CD4-positive, alpha-beta T cell (primary cell): ENCODE results near the gene NCDN. TPM values are rescaled to one million over a fixed set of nuclear protein-coding genes. Genes with fewer than 3 reads are reported as not detected.

Experiments used
- ATAC-seq: fragments of 200-7000 bp; cut with Tn5 transposase; one replicate; pipeline ENCODE4 v1.10.0; 2022; ENCODE audit warnings: mild to moderate bottlenecking; ENCODE audit not compliant: poor library complexity
- CTCF ChIA-PET: fragments of 350-600 bp; sonication (Branson Sonifier 250); formaldehyde crosslinking; loops from one replicate; lab custom pipeline; 2021; ENCODE audit warnings: antibody characterized with exemption, inconsistent platforms; lab: Charles Lee
- POLR2A ChIA-PET: fragments of 350-600 bp; sonication (Branson Sonifier 250); formaldehyde crosslinking; loops from one replicate; lab custom pipeline; 2021; ENCODE audit warnings: antibody characterized with exemption, inconsistent platforms; lab: Charles Lee
- DNase-seq, 14 experiments: peaks; one replicate each; pipeline ENCODE4 v3.0.0-alpha.2; 2013 to 2020; ENCODE audit warnings: mixed read lengths in 2 of 14
- H3K27ac ChIP-seq, 2 donors: one replicate each; pipeline versions ENCODE4 v1.5.1 to v1.7.0; 2013; ENCODE audit warnings: low read length in 2 of 2, low read depth in 1 of 2, mild to moderate bottlenecking in 1 of 2
- H3K27me3 ChIP-seq, 2 experiments: 1 replicate in 1 of 2; 2 replicates in 1 of 2; pipeline versions ENCODE4 v1.6.1 to v1.7.0; 2013; ENCODE audit warnings: low read length in 2 of 2, control low read depth in 1 of 2, mild to moderate bottlenecking in 1 of 2, moderate library complexity in 1 of 2; ENCODE audit not compliant: insufficient read depth in 2 of 2, control insufficient read depth in 1 of 2
- H3K36me3 ChIP-seq: one replicate; pipeline ENCODE4 v1.6.1; 2013; ENCODE audit warnings: low read length, control low read depth; ENCODE audit not compliant: insufficient read depth
- H3K4me1 ChIP-seq: one replicate; pipeline ENCODE4 v1.6.1; 2013; ENCODE audit warnings: low read length, control low read depth; ENCODE audit not compliant: insufficient read depth
- H3K4me3 ChIP-seq: one replicate; pipeline ENCODE4 v1.5.1; 2013; ENCODE audit warnings: mild to moderate bottlenecking, low read length, moderate library complexity
- H3K9me3 ChIP-seq, 2 experiments: 1 replicate in 1 of 2; 2 replicates in 1 of 2; pipeline versions ENCODE4 v1.6.1 to v1.7.0; 2013; ENCODE audit warnings: low read length in 2 of 2, mild to moderate bottlenecking in 2 of 2, control low read depth in 1 of 2, moderate library complexity in 1 of 2; ENCODE audit not compliant: control insufficient read depth in 1 of 2, insufficient read depth in 1 of 2
- H3K27ac Mint-ChIP-seq: one replicate; pipeline ENCODE4 v1.8.0; 2020; ENCODE audit warnings: mixed read lengths
- H3K27me3 Mint-ChIP-seq: one replicate; pipeline ENCODE4 v1.8.0; 2021; ENCODE audit warnings: mixed read lengths
- H3K36me3 Mint-ChIP-seq: one replicate; pipeline ENCODE4 v1.8.0; 2021; ENCODE audit warnings: low read depth, mixed read lengths
- H3K4me1 Mint-ChIP-seq: one replicate; pipeline ENCODE4 v1.8.0; 2021; ENCODE audit warnings: low read depth, mixed read lengths
- H3K4me3 Mint-ChIP-seq: one replicate; pipeline ENCODE4 v1.8.0; 2020; ENCODE audit warnings: mild to moderate bottlenecking, mixed read lengths
- H3K9me3 Mint-ChIP-seq: one replicate; pipeline ENCODE4 v1.8.0; 2020; ENCODE audit warnings: mixed read lengths
- intact Hi-C, 2 experiments: fragments of 100-400 bp; cut with DNase I in 1 of 2; cut with micrococcal nuclease in 1 of 2; formaldehyde crosslinking; loops; one replicate each; pipeline versions ENCODE4 v1.15.1 to v1.9.0; 2023 to 2025; cut with DNase I, micrococcal nuclease
- total RNA-seq, 174 experiments: library from RNA in 2 of 174; stranded (reverse) in 2 of 174; gene quantifications; one replicate each; pipeline ENCODE4 v1.2.3 and lab custom pipeline; 2021 to 2026
- TF ChIP-seq, protein P1 (sequence below): fragments of 200-600 bp; IDR thresholded peaks from one replicate; pipeline ENCODE4 v1.8.0; 2022; ENCODE audit warnings: antibody characterized with exemption, mild to moderate bottlenecking

The NCDN gene
- total RNA-seq, 2 experiments from 2014 or later = 12.8 to 14.2 TPM

DNA sequence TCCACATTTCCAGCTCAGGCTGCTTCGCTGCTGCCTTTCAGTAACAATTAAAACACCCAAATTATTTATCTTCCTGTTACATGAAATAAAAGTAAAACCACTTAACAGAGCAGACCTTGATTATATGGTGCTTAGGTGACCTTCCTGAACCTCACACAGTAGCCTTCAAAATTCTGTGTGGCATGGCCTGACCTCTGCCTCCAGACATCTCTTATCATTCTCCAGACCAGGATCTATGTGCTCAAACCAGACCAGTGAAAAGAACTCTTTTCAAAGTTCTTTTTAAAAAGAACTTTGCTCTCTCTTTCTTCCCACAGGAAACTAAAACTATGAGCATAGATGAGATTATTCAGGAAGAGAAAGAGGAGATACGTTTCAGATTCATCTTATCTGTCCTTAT, 38.2 kb upstream of the NCDN start:
- peak overlapping the region in 1 of 2 donors; percentile 21 for H3K27ac ChIP-seq

DNA sequence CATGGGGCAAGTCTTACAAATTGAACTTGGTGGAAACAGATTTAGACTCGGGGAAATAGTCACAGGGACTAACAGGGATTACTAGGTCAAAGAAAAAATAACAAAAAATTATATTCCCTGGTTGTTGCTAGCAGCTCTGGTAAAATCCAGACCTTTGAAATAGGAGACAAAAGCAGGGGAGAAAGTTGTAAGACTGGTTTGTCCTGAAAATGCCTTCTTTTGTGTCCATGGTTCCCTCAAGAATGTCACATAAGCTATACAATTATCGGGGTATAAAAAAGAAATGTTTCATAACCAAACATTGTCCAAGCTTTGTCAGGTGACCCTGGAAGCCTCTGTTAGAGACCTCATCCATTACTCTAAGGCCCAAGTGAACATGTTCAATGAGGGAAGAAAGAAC, 33.5 kb upstream of the NCDN start:
- DNase-seq = no peak
- ChIA-PET CTCF (no interaction called here), POLR2A (interaction anchor here (0.7 kb wide), 1 partner anchor 32 kb away, joined by 3 read pairs; no protein-coding TSS in a partner anchor)
- H3K4me1 ChIP-seq = no peaks in the 10 kb centered on the region
- Mint-ChIP-seq H3K36me3 (peaks cover 51% of the 10 kb centered on the region), H3K27ac (no peak overlapping the region), H3K27me3 (no peaks in the 10 kb centered on the region), H3K4me1 (peaks cover 15% of the 10 kb centered on the region), H3K9me3 (peaks cover 10% of the 10 kb centered on the region), H3K4me3 (no peak overlapping the region)
- H3K27me3 ChIP-seq = no peaks in the 10 kb centered on the region
- ATAC-seq = no peak
- peaks cover 0 to 5% of the 10 kb centered on the region in 2 experiments for H3K9me3 ChIP-seq
- H3K36me3 ChIP-seq = no peaks in the 10 kb centered on the region
- intact Hi-C loops = no loop called here
- TF ChIP-seq, protein P1, sequence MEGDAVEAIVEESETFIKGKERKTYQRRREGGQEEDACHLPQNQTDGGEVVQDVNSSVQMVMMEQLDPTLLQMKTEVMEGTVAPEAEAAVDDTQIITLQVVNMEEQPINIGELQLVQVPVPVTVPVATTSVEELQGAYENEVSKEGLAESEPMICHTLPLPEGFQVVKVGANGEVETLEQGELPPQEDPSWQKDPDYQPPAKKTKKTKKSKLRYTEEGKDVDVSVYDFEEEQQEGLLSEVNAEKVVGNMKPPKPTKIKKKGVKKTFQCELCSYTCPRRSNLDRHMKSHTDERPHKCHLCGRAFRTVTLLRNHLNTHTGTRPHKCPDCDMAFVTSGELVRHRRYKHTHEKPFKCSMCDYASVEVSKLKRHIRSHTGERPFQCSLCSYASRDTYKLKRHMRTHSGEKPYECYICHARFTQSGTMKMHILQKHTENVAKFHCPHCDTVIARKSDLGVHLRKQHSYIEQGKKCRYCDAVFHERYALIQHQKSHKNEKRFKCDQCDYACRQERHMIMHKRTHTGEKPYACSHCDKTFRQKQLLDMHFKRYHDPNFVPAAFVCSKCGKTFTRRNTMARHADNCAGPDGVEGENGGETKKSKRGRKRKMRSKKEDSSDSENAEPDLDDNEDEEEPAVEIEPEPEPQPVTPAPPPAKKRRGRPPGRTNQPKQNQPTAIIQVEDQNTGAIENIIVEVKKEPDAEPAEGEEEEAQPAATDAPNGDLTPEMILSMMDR = no peak
- H3K4me3 ChIP-seq = no peak overlapping the region
- H3K27ac ChIP-seq = no peak overlapping the region

More for the DNA sequence above, 38.2 kb upstream of the NCDN start:
- ChIA-PET CTCF (no interaction called here), POLR2A (interaction anchor here (2.1 kb wide), 1 partner anchor 14 kb away, joined by 7 read pairs; no protein-coding TSS in a partner anchor)
- Mint-ChIP-seq H3K36me3 (peaks cover 68% of the 10 kb centered on the region), H3K9me3 (peaks cover 13% of the 10 kb centered on the region), H3K27ac (peak overlapping the region; percentile 71), H3K4me3 (no peak overlapping the region), H3K4me1 (peaks cover 47% of the 10 kb centered on the region), H3K27me3 (no peaks in the 10 kb centered on the region)
- no peaks in the 10 kb centered on the region for H3K27me3 ChIP-seq
- no peaks in the 10 kb centered on the region for H3K4me1 ChIP-seq
- DNase-seq (no peak), ATAC-seq (no peak)
- intact Hi-C loops = no loop called here
- peaks cover 0 to 6% of the 10 kb centered on the region in 2 experiments for H3K9me3 ChIP-seq
- no peak overlapping the region for H3K4me3 ChIP-seq
- H3K36me3 ChIP-seq = no peaks in the 10 kb centered on the region
- TF ChIP-seq, protein P1 = no peak

DNA sequence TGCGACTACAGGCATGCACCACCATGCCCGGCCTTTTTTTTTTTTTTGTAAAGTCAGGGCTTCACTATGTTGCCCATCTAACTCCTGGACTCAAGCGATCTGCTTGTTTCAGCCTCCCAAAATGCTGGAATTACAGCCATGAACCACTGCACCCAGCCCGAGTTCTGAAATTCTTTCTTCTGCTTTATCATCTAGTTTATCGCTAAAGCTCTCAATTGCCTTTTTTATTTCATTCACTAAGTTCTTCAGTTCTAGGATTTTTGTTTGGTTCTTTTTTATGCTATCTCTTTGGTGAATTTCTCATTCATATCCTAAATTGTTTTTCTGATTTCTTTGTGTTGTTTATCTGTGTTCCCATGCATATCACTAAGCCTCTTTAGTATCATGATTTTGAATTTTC, 27.4 kb upstream of the NCDN start:
- ChIA-PET POLR2A (no interaction called here), CTCF (no interaction called here)
- H3K36me3 Mint-ChIP-seq = peaks cover 65% of the 10 kb centered on the region
- TF ChIP-seq, protein P1 = no peak
- H3K36me3 ChIP-seq = peaks cover 19% of the 10 kb centered on the region
- intact Hi-C loops = no loop called here
- no peaks in the 10 kb centered on the region for H3K4me1 ChIP-seq
- H3K4me3 ChIP-seq = no peak overlapping the region
- no peaks in the 10 kb centered on the region for H3K27me3 ChIP-seq
- H3K27ac Mint-ChIP-seq = no peak overlapping the region
- H3K27me3 Mint-ChIP-seq = no peaks in the 10 kb centered on the region
- no peak overlapping the region for H3K4me3 Mint-ChIP-seq
- H3K9me3 Mint-ChIP-seq = peaks cover 13% of the 10 kb centered on the region
- ATAC-seq = no peak
- H3K27ac ChIP-seq = no peak overlapping the region
- DNase-seq = no peak
- peaks cover 23% of the 10 kb centered on the region for H3K4me1 Mint-ChIP-seq
- H3K9me3 ChIP-seq = peaks cover 5 to 8% of the 10 kb centered on the region in 2 experiments
